Measurements from ENCODE around the gene DGKH.

- TF ChIP-seq USF1 (IDR thresholded peaks at IDR 0.05) (no peak), EP300 (IDR thresholded peaks at IDR 0.05; ENCODE audit: borderline replicate concordance) (no peak)
These were observed 54.8 kb downstream of the DGKH start for GRCh38 chr13:42102961-42103865.

All from Ishikawa (cell line).